ENCODE data around the gene THBS2.

GRCh38 chr6:169230946-169231789 lies 22.5 kb downstream of the THBS2 start:
- TF ChIP-seq EZH2 (IDR thresholded peaks at IDR 0.05; ENCODE audit: low read depth): no peak
- no peak for TF ChIP-seq CTCF (conservative IDR thresholded peaks at IDR 0.05)
